Inflammatory macrophage treated with lipopolysaccharide for 4 hours (primary cell): Measurements from ENCODE around the gene TEAD2.
A peak's percentile ranks its signal among the peaks of the same experiment; 100 is the strongest.
"Not testable (repeated sequence)": the region's sequence is repeated elsewhere in the genome, so short reads cannot be mapped to it uniquely, and the experiment has no call there.

ENCODE experiments used
- DNase-seq: peaks from one replicate; pipeline ENCODE4 v3.0.0-alpha.2; 2020

The TEAD2 gene

DNA sequence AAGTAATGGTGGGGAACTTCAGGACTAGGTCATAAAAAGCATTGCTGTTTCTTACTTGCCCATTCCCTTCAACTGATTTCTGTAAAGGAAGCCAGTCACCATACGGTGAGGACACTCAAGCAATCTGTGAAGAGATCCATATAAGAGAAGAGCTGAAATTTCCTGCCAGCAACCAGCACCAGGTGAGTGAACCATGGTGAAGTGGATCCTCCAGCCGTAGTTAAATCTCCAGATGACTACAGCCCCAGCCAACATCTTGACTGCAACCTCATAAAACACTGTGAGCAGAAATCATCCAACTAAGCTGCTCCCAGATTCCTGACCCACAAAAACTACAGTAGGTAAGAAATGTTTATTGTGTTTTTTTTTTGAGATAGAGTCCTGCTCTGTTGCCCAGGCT lies 33.5 kb downstream of the TEAD2 start:
- no peak for DNase-seq

DNA sequence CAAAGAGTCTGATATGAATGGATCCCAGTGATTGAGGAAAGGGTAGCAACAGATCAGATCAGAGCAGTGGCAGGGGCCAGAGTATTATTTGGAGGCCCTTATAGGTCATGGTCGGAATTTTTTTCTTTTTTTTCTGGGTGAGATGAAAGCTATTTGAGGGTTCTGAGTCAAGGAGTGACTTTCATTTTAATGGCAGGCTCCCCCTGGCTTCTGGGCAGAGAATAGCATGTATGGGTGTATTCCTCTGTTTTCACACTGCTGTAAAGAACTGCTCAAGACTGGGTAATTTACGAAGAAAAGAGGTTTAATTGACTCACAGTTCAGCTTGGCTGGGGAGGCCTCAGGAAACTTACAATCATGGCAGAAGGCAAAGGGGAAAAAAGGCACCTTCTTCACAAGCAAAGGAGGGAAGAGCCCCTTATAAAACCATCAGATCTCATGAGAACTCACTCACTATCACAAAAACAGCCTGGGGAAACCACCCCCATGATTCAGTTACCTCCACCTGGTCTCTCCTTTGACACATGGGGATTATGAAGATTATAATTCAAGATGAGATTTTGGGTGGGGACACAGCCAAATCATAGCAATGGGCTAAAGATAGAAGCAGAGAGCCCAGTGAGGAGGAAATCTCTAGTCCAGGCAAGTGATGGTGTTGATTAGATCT lies 34.2 kb downstream of the TEAD2 start:
- DNase-seq = peak; percentile 77

DNA sequence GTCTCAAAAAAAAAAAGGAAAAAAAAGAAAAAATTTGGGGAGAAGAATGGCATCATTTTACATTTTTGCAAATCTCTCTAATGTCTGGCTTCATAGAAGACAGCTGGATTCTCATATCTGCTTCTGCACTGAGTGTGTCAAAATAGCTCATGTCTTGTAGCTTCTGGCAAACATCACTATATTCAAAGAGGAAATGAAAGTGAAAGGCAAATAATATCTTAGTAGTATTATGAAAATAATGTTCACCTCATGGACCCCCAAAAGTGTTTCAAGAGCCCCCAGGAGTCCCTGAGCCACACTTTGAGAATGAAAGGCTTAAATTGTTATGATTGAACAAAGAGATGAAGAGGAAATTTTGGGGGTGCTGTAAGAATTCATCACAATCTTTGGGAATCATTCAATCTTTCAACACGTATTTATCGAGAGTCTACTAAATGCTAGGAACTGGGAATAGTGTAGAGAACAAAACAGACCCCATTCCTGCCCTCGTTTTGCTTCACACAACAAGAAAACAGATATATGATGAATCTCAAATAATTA lies 36.0 kb downstream of the TEAD2 start:
- peak; percentile 64 for DNase-seq

DNA sequence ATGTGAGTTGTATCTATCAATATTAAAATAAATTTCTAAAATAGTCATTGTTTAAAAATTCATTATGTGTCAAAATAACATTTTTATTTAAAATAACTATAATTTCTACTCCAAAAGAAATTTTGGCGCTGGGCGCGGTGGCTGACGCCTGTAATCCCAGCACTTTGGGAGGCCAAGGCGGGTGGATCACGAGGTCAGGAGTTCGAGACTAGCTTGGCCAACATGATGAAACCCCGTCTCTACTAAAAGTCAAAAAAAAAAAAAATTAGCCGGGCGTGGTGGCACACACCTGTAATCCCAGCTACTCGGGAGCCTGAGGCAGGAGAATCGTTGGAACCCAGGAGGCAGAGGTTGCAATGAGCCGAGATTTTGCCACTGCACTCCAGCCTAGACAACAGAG lies 36.5 kb downstream of the TEAD2 start:
- not testable (repeated sequence) for DNase-seq

DNA sequence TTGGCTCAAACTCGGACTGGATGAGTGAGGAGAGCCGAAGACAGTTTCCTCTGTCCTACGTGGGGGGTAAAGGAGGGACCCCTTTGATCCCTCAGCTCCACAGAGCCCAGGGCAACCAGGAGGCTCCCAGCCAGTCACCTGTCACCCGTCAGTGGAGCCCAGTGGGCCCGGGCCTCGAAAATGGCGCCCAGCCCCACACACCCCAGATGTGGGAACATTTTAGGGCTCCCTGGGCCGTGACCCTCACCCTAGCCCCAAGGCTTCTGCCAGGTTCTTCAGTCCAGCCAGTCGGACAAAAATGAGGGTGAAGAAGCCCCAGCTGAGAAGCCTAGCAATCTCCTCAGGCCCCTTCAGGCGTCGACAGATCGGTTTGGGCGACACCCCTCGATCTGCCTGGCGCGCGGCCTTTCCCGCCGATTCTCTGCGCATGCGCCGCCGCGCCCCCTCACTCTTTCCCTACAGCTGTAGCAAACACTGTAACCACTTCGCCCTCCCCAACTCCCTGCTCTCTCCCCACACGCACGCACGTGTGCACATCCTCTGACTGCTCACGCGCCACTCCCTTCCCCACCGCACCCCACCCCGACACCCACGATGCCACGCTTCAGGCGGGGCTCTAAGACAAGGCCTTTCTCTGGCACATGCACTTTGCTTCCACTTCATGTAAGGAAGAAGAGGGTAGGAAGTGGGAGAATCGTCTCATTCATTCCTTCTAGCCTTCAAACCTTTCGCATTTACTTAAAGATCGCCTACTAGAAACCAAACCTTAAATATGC lies 37.2 kb downstream of the TEAD2 start, which contains the start of gene SLC6A16:
TSS of gene SLC6A16 (minus strand) at position 391 of the 776 bp plus-strand sequence. CDS start 13,844 bp downstream, outside the sequence.
- DNase-seq = no peak

DNA sequence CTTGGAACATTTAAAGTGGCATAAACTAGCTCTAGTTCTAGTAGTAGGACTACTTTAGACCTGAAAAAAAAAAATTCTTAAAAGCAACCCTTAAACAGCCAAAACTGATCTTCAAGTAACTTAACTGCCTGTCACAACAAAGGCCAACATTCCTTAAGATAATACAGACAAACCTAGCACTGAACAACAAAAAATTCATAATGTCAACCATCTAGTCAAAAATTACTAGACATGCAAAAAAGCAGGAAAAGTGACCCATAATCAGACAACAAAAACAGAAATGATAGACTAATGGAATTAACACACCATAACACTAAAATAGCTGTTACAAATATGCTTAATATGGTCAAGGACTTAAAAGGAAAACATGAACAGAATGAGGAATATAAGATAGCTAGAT lies 43.9 kb downstream of the TEAD2 start:
- no peak for DNase-seq

DNA sequence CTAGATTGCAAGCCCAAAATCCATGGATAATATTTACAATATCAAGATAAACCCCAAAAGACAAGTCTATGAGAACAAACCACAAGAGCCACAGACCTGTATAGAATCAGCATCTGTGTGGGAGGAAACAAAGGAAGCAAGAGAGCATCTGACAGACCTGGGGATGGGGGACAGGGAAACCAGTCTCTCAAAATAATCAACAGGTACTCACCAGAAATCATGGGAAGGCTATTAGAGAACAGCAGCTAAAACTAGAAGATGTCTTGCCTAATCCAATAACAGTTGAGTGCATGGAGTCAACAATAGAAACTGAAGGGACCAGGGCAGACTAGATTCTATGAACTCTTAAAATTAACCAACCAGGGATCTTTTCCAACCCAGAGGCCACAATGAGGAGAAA lies 45.9 kb downstream of the TEAD2 start:
- no peak for DNase-seq

DNA sequence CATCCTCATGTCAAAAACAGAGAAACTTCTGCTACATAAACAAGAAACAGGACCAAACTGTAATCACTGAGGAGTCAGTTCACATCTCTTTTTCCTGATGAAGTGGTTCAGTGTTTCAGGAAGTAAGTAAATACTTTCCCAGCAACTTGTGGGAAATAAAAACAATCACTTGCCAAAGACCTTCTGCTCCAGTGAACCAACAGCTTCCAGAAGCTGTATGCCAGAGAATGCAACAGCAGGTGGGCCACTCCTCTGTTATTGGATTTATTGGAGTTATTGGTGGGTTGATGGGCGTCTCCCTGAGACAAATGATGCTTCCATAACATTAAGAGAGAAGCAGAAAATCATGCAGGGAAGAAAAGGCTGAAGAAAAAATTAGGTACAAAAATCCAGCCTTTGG lies 47.1 kb downstream of the TEAD2 start:
- DNase-seq = no peak

DNA sequence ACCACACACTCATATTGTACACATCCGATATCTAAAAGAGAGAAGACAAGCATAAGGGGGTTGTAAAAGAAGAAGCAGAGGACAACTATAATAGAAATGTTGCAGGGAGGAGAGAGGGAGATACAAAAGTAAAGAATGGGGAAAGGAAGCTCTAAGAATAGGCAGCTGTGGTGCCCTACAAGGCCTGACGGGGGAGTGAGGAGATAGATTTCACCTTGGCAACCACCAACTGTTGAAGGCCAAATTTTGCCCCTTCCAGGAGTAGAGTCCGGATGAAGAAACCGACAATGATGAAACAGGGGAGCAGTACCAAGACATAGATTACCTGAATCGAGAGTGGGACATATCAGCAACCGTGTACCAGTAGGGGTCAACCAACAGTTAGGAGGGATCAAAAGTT lies 53.1 kb downstream of the TEAD2 start:
- DNase-seq = no peak

DNA sequence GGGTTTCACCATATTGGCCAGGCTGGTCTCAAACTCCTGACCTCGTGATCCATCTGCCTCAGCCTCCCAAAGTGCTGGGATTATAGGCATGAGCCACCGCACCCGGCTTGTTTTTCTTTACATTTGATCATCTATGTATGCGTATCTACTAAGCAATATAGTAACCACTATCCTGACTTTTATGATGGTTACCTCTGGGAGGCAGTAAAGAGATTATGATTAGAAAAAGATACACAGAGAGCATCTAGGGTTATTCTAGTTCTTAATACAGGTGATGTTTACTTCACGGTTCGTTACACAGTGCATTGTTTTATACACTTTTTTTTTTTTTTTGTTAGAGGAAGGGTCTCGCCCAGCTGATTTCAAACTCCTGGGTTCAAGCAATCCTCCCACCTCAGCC lies 55.5 kb downstream of the TEAD2 start:
- DNase-seq = not testable (repeated sequence)

DNA sequence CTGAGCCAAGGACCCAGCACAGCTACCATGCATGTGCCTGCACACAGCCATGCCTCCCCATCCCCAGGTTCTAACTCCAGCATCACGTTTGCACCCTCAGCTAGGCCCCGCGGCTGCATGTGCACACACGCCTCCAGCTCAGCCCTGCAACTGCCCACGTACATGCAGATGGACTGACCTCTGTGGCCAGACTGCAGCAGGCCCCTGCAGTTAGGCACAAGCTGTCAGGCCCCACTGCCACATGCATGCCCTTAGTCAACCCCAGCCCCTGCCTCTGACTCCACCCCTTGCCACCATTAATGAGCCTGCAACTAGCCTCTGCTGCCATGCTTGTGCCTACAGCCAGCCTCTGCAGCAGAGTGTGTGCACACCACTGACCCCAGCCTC lies 60.4 kb downstream of the TEAD2 start:
- no peak for DNase-seq

DNA sequence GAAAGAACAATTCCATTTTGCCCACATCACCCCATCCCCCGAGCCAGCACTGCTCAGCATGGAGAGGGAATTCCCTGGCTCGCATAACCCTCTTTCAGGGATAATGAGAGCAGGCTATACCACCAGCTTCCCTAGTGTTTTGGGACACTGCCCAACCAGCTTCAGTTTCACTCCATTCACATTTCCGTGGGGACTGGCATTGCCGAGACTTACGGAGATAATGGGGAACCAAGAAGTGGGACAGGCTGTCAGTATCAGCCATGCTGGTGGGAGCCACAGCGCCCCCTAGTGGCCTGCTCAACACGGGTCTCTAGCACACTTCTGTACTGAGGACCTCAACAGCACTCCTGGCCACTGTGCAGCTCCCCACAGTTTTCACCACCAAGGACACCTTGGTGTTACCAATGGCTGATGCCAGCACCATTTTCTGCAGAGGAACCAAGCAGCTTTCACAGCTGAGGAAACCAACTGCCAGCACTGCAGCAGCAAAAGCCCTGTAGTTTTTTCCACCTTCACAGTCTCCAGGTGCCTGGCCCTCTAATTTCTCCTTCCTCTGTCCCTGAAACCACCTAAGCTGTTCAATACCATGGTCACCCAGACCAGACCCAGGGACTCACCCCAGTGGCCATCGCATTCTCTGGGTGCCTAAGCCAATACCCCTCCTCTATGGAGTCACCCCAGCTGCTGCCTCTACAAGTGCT lies 60.9 kb downstream of the TEAD2 start:
- DNase-seq = peak; percentile 89

DNA sequence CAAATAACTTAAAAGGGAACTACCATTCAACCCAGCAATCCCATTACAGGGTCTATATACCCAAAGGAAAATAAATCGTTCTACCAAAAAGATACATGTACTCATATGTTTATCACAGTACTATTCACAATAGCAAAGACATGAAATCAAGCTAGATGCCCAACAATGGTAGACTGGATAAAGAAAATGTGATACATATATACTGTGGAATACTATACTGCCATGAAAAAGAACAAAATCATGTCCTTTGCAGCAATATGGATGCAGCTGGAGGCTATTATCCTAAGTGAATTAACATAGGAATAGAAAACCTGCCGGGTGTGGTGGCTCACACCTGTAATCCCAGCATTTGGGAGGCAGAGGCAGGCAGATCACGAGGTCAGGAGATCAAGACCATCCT lies 63.6 kb downstream of the TEAD2 start:
- not testable (repeated sequence) for DNase-seq

DNA sequence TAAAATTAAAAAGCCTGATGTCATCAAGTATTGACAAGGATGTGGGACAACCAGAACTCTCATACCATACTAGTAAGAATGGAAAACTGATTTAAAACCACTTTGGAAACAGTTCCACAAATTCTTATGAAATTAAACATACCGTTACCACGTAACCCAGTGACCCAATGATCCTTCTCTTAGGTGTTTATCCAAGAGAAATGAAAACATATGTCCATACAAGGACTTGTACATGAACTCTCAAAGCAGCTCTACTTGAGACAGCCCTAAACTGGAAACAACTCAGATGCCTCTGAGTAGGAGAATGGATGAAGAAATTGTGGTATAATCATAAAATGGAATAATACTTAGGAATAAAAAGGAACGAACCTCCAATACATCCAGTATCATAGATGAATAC lies 64.8 kb downstream of the TEAD2 start:
- no peak for DNase-seq

DNA sequence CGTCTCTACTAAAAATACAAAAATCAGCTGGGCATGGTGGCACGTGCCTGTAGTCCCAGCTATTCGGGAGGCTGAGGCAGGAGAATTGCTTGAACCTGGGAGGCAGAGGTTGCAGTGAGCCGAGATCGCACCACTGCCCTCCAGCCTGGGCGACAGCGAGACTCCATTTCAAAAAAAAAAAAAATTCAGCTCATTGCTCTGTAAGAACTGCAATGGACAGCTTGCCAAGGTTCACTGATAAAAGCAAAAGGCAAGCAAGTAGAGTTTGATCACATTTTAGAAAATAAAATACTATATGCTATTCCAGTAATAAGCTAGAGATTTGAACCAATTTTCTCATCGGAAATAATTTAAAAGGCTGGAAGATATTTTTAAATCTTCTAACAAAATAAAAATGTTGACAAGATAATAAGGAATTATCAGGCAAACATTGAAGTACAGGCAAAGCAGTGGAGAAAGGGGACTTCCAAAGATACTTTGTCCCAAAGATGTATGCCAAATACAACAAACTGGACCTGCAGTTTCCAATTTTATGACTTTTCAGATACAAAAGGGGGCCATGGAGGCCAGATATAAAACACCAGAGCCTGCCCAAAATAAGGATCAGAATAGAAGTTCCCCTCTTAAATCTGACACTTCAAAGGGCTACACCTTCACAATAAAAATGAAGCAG lies 66.9 kb downstream of the TEAD2 start:
- no peak for DNase-seq

DNA sequence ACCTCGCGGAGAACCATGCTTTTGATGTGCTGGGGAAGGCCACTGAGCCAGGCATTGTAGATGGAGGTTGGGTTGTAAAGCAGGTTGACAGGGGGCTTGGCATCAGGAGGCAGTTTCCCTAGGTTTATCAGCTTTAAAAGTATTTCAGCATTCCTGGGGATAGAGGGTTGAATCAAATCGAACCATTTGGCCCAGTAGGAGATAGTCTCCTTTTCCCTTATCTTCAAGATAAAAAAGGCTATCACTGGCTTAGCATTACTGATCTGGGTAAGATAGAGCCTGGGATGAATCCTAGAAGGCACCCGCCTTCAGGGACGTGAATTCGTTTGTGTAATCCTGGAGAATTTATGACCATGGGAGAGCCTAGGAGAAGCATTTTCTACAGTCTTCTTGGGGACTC lies 67.8 kb downstream of the TEAD2 start:
- no peak for DNase-seq
